Smooth muscle cell (in vitro differentiated cells): Measurements from ENCODE around the gene TRRAP. TPM values are rescaled to one million over a fixed set of nuclear protein-coding genes. Genes with fewer than 3 reads are reported as not detected.

Experiments
- DNase-seq: peaks from one replicate; lab custom pipeline; 2025; ENCODE audit not compliant: unreplicated experiment; lab: John Stamatoyannopoulos, UW
- H2AFZ ChIP-seq: fragments of 200-600 bp; sonication (generic); 2 replicates; pipeline ENCODE4 v1.6.0; 2016; ENCODE audit warnings: antibody characterized with exemption, low read depth, mild to moderate bottlenecking
- H3F3A ChIP-seq: fragments of 200-600 bp; sonication (generic); 2 replicates; pipeline ENCODE4 v1.6.0; 2017; ENCODE audit warnings: antibody characterized with exemption, low read depth
- H3K27ac ChIP-seq: fragments of 200-600 bp; sonication (generic); 2 replicates; pipeline ENCODE4 v1.5.1; 2016; ENCODE audit warnings: low read depth, mild to moderate bottlenecking
- H3K27me3 ChIP-seq: fragments of 200-600 bp; sonication (generic); 2 replicates; pipeline ENCODE4 v1.6.1; 2016; ENCODE audit warnings: low read depth, mild to moderate bottlenecking
- H3K36me3 ChIP-seq: fragments of 200-600 bp; sonication (generic); 2 replicates; pipeline ENCODE4 v1.5.1; 2016; ENCODE audit warnings: low read depth
- H3K4me1 ChIP-seq: fragments of 200-600 bp; sonication (generic); 2 replicates; pipeline ENCODE4 v1.5.1; 2016; ENCODE audit warnings: low read depth
- H3K4me2 ChIP-seq: fragments of 200-600 bp; sonication (generic); 2 replicates; pipeline ENCODE4 v1.6.0; 2016; ENCODE audit warnings: mild to moderate bottlenecking
- H3K4me3 ChIP-seq: fragments of 200-600 bp; sonication (generic); 2 replicates; pipeline ENCODE4 v1.5.1; 2016; ENCODE audit warnings: mild to moderate bottlenecking
- H3K79me2 ChIP-seq: fragments of 200-600 bp; sonication (generic); 2 replicates; pipeline ENCODE4 v1.6.0; 2016; ENCODE audit warnings: low read depth, mild to moderate bottlenecking
- H3K9ac ChIP-seq: fragments of 200-600 bp; sonication (generic); 2 replicates; pipeline ENCODE4 v1.6.0; 2016; ENCODE audit warnings: low read depth
- H3K9me3 ChIP-seq: fragments of 200-600 bp; sonication (generic); replicated peaks from 2 replicates; pipeline ENCODE4 v1.5.1; 2016; ENCODE audit warnings: low read depth
- H4K20me1 ChIP-seq: fragments of 200-600 bp; sonication (generic); 2 replicates; pipeline ENCODE4 v1.6.0; 2016; ENCODE audit warnings: low read depth
- WGBS: methylation state at CpG from one replicate; pipeline ENCODE4 v1.1.7; 2016; ENCODE audit warnings: low lambda C conversion rate; 5-methylcytosine and 5-hydroxymethylcytosine counted together
- polyA plus RNA-seq: library from polyadenylated mRNA; unstranded; fragments of >200 nt; fragmentation: Nextera tagmentation; extraction: Ambion mirVana; gene quantifications from 2 replicates; pipeline ENCODE4 v1.2.1, GENCODE V29; 2016
- total RNA-seq: library from RNA; depleted of rRNA; stranded (reverse); fragments of >200 nt; gene quantifications from 2 replicates; pipeline ENCODE4 v1.2.3, GENCODE V29; 2014
- TF ChIP-seq, protein P1 (sequence below): fragments of 200-600 bp; sonication (generic); IDR thresholded peaks from 2 replicates; pipeline ENCODE4 v1.5.1; 2017; ENCODE audit warnings: borderline replicate concordance, mild to moderate bottlenecking, antibody characterized with exemption; ENCODE audit not compliant: insufficient read depth, poor library complexity, severe bottlenecking

Gene TRRAP
- total and polyA plus RNA-seq, 2 experiments from 2014 or later: 3.9 to 24.8 TPM

GRCh38 chr7:98934267-98934666, 55.9 kb downstream of the TRRAP start:
- no peak overlapping the region for H3K4me3 ChIP-seq
- H3K79me2 ChIP-seq: no peaks in the 10 kb centered on the region
- no peak overlapping the region for H3K9ac ChIP-seq
- H3K4me1 ChIP-seq: no peaks in the 10 kb centered on the region
- no peaks in the 10 kb centered on the region for H3K27me3 ChIP-seq
- TF ChIP-seq, protein P1, sequence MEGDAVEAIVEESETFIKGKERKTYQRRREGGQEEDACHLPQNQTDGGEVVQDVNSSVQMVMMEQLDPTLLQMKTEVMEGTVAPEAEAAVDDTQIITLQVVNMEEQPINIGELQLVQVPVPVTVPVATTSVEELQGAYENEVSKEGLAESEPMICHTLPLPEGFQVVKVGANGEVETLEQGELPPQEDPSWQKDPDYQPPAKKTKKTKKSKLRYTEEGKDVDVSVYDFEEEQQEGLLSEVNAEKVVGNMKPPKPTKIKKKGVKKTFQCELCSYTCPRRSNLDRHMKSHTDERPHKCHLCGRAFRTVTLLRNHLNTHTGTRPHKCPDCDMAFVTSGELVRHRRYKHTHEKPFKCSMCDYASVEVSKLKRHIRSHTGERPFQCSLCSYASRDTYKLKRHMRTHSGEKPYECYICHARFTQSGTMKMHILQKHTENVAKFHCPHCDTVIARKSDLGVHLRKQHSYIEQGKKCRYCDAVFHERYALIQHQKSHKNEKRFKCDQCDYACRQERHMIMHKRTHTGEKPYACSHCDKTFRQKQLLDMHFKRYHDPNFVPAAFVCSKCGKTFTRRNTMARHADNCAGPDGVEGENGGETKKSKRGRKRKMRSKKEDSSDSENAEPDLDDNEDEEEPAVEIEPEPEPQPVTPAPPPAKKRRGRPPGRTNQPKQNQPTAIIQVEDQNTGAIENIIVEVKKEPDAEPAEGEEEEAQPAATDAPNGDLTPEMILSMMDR: no peak
- no peak for DNase-seq
- H4K20me1 ChIP-seq: peaks cover 27% of the 10 kb centered on the region
- H3K9me3 ChIP-seq: no peaks in the 10 kb centered on the region
- peak overlapping the region; percentile 29 for H3K4me2 ChIP-seq
- H3K36me3 ChIP-seq: peaks cover 32% of the 10 kb centered on the region
- H2AFZ ChIP-seq: no peak overlapping the region
- 95% methylated on average over 3 of the region's 3 CpGs for whole genome bisulfite sequencing
- H3F3A ChIP-seq: peaks cover 11% of the 10 kb centered on the region
- H3K27ac ChIP-seq: peak overlapping the region; percentile 76

- peaks cover 11% of the 10 kb centered on the region for H3F3A ChIP-seq
- no peaks in the 10 kb centered on the region for H3K79me2 ChIP-seq
- H4K20me1 ChIP-seq: peaks cover 27% of the 10 kb centered on the region
- 65% methylated on average over 2 of the region's 2 CpGs for WGBS
- H3K4me1 ChIP-seq: no peaks in the 10 kb centered on the region
- TF ChIP-seq, protein P1: no peak
- H3K27me3 ChIP-seq: no peaks in the 10 kb centered on the region
- H3K27ac ChIP-seq: peak overlapping the region; percentile 76
- peak overlapping the region; percentile 29 for H3K4me2 ChIP-seq
- no peak for DNase-seq
- H3K9me3 ChIP-seq: no peaks in the 10 kb centered on the region
- no peak overlapping the region for H2AFZ ChIP-seq
- no peak overlapping the region for H3K4me3 ChIP-seq
- no peak overlapping the region for H3K9ac ChIP-seq
- peaks cover 29% of the 10 kb centered on the region for H3K36me3 ChIP-seq
Measured at GRCh38 chr7:98935811-98936210, 57.5 kb downstream of the TRRAP start.

GRCh38 chr7:98943336-98943735, 65.0 kb downstream of the TRRAP start:
- Histone ChIP-seq H3F3A (no peaks in the 10 kb centered on the region), H4K20me1 (peaks cover 24% of the 10 kb centered on the region), H3K9me3 (no peaks in the 10 kb centered on the region), H3K27me3 (no peaks in the 10 kb centered on the region), H2AFZ (no peak overlapping the region), H3K79me2 (peaks cover 5% of the 10 kb centered on the region), H3K4me1 (no peaks in the 10 kb centered on the region), H3K4me2 (no peak overlapping the region), H3K9ac (no peak overlapping the region), H3K27ac (no peak overlapping the region), H3K4me3 (no peak overlapping the region), H3K36me3 (peaks cover 14% of the 10 kb centered on the region)
- DNase-seq: no peak
- 94% methylated on average over 6 of the region's 6 CpGs for WGBS
- TF ChIP-seq, protein P1: no peak

GRCh38 chr7:98944386-98944785, 66.1 kb downstream of the TRRAP start:
- Histone ChIP-seq H4K20me1 (peaks cover 24% of the 10 kb centered on the region), H3K9ac (no peak overlapping the region), H3F3A (no peaks in the 10 kb centered on the region), H3K36me3 (peaks cover 8% of the 10 kb centered on the region), H3K4me3 (no peak overlapping the region), H3K9me3 (no peaks in the 10 kb centered on the region), H3K27me3 (no peaks in the 10 kb centered on the region), H3K4me1 (no peaks in the 10 kb centered on the region), H3K79me2 (peaks cover 5% of the 10 kb centered on the region), H3K4me2 (no peak overlapping the region), H3K27ac (no peak overlapping the region), H2AFZ (no peak overlapping the region)
- no peak for DNase-seq
- TF ChIP-seq, protein P1: no peak
- WGBS: 95% methylated on average over 4 of the region's 4 CpGs
